GM23338 (cell line): ENCODE results near the gene RYR3. TPM values are rescaled to one million over a fixed set of nuclear protein-coding genes. Genes with fewer than 3 reads are reported as not detected.

ENCODE experiments used
- ATAC-seq: fragments of 200-7000 bp; cut with Tn5 transposase; 3 replicates; pipeline ENCODE4 v1.9.1; 2020
- DNase-seq: peaks from one replicate; pipeline ENCODE4 v3.0.0-alpha.2; 2015; ENCODE audit warnings: low spot score
- H2AFZ ChIP-seq: fragments of 200-600 bp; sonication (generic); 2 replicates; pipeline ENCODE4 v1.8.0; 2016; ENCODE audit warnings: antibody characterized with exemption, mild to moderate bottlenecking, moderate library complexity
- H3F3A ChIP-seq: fragments of 200-600 bp; sonication (generic); replicated peaks from 2 replicates; pipeline ENCODE4 v1.8.0; 2017; ENCODE audit warnings: antibody characterized with exemption, mixed run types, low read depth
- H3K27ac ChIP-seq: fragments of 200-600 bp; sonication (generic); 2 replicates; pipeline ENCODE4 v1.6.1; 2016; ENCODE audit warnings: low read depth
- H3K27me3 ChIP-seq: fragments of 200-600 bp; sonication (generic); 2 replicates; pipeline ENCODE4 v1.8.0; 2016; ENCODE audit warnings: mild to moderate bottlenecking, mixed run types, moderate library complexity; ENCODE audit not compliant: insufficient read depth
- H3K36me3 ChIP-seq: fragments of 200-600 bp; sonication (generic); 2 replicates; pipeline ENCODE4 v1.8.0; 2016; ENCODE audit warnings: mild to moderate bottlenecking; ENCODE audit not compliant: insufficient read depth
- H3K4me1 ChIP-seq: fragments of 200-600 bp; sonication (generic); 2 replicates; pipeline ENCODE4 v1.8.0; 2016; ENCODE audit warnings: mild to moderate bottlenecking, moderate library complexity; ENCODE audit not compliant: insufficient read depth
- H3K4me2 ChIP-seq: fragments of 200-600 bp; sonication (generic); 2 replicates; pipeline ENCODE4 v1.7.1; 2017; ENCODE audit warnings: mixed run types
- H3K4me3 ChIP-seq: fragments of 200-600 bp; sonication (generic); 2 replicates; pipeline ENCODE4 v1.6.1; 2016; ENCODE audit warnings: mixed run types
- H3K79me2 ChIP-seq: fragments of 200-600 bp; sonication (generic); replicated peaks from 2 replicates; pipeline ENCODE4 v1.8.0; 2017; ENCODE audit warnings: mild to moderate bottlenecking; ENCODE audit not compliant: insufficient read depth
- H3K9me2 ChIP-seq: fragments of 200-600 bp; sonication (generic); 2 replicates; pipeline ENCODE4 v1.8.0; 2017; ENCODE audit not compliant: insufficient read depth
- H4K20me1 ChIP-seq: fragments of 200-600 bp; sonication (generic); replicated peaks from 2 replicates; pipeline ENCODE4 v1.8.0; 2017; ENCODE audit warnings: mild to moderate bottlenecking; ENCODE audit not compliant: insufficient read depth
- H3K27ac Mint-ChIP-seq: 2 replicates; pipeline ENCODE4 v1.8.0; 2020; ENCODE audit warnings: inconsistent platforms, mild to moderate bottlenecking, moderate library complexity, mixed read lengths
- H3K27me3 Mint-ChIP-seq: 3 replicates; pipeline ENCODE4 v1.8.0; 2022; ENCODE audit warnings: low read depth, mild to moderate bottlenecking, moderate library complexity, mixed read lengths, inconsistent platforms; ENCODE audit not compliant: insufficient read depth, poor library complexity
- H3K36me3 Mint-ChIP-seq: 3 replicates; pipeline ENCODE4 v1.8.0; 2021; ENCODE audit warnings: low read depth, mild to moderate bottlenecking, inconsistent platforms, moderate library complexity, mixed read lengths
- H3K4me1 Mint-ChIP-seq: 3 replicates; pipeline ENCODE4 v1.8.0; 2020; ENCODE audit warnings: mild to moderate bottlenecking, inconsistent platforms, mixed read lengths
- H3K4me3 Mint-ChIP-seq: 3 replicates; pipeline ENCODE4 v1.8.0; 2021; ENCODE audit warnings: moderate library complexity, mild to moderate bottlenecking, inconsistent platforms, mixed read lengths
- H3K9me3 Mint-ChIP-seq: 3 replicates; pipeline ENCODE4 v1.8.0; 2020; ENCODE audit warnings: moderate library complexity, mild to moderate bottlenecking, inconsistent platforms, mixed read lengths
- CTCF ChIP-seq, 2 experiments: fragments of 200-600 bp in 1 of 2; sonication (generic) in 1 of 2; conservative IDR thresholded peaks; 2 replicates each; pipeline versions ENCODE4 v1.5.1 to v1.6.1; 2016 to 2017; ENCODE audit warnings: antibody characterized with exemption in 2 of 2, low read depth in 2 of 2, mild to moderate bottlenecking in 2 of 2, moderate library complexity in 1 of 2
- ETS1 ChIP-seq: IDR thresholded peaks from 2 replicates; pipeline ENCODE4 v1.6.1; 2016; ENCODE audit warnings: antibody characterized with exemption
- EZH2phosphoT487 ChIP-seq: fragments of 200-600 bp; sonication (generic); IDR thresholded peaks from one replicate; pipeline ENCODE4 v1.8.1; 2018; ENCODE audit warnings: antibody characterized with exemption; ENCODE audit not compliant: unreplicated experiment
- JUNB ChIP-seq: IDR thresholded peaks from one replicate; pipeline ENCODE4 v1.6.1; 2016; ENCODE audit warnings: antibody characterized with exemption; ENCODE audit not compliant: unreplicated experiment
- REST ChIP-seq: IDR thresholded peaks from one replicate; pipeline ENCODE4 v1.6.1; 2018; ENCODE audit warnings: antibody characterized with exemption; ENCODE audit not compliant: unreplicated experiment
- ZNF462 ChIP-seq: fragments of 250-450 bp; sonication (Bioruptor Pico); IDR thresholded peaks from 2 replicates; pipeline ENCODE4 v1.5.0; 2020; ENCODE audit warnings: mild to moderate bottlenecking, moderate library complexity
- polyA plus RNA-seq: library from polyadenylated mRNA; unstranded; fragments of >200 nt; fragmentation: Nextera tagmentation; extraction: Ambion mirVana; gene quantifications from 2 replicates; pipeline ENCODE4 v1.2.1, GENCODE V29; 2016
- total RNA-seq: library from RNA; depleted of rRNA; stranded (reverse); fragments of >200 nt; shearing (Covaris generic); gene quantifications from 2 replicates; pipeline ENCODE4 v1.2.3, GENCODE V29; 2014

RYR3 gene
- total and polyA plus RNA-seq, 2 experiments from 2014 or later, result 1.1 to 1.2 TPM

- TF ChIP-seq ETS1 (no peak), JUNB (no peak), REST (no peak)
Measured at GRCh38 chr15:33871980-33872379, 561.2 kb downstream of the RYR3 start (continued).

- Histone ChIP-seq H3K79me2 (no peaks in the 10 kb centered on the region), H3K4me1 (peaks cover 8% of the 10 kb centered on the region; the same call in 1 of the 2 replicates), H4K20me1 (no peaks in the 10 kb centered on the region), H3K4me3 (no peak overlapping the region), H2AFZ (peak overlapping the region; percentile 6; the same call in 1 of the 2 replicates), H3K9me2 (no peaks in the 10 kb centered on the region; the same call in 1 of the 2 replicates), H3K36me3 (no peaks in the 10 kb centered on the region), H3K27me3 (no peaks in the 10 kb centered on the region), H3F3A (no peaks in the 10 kb centered on the region), H3K27ac (no peak overlapping the region), H3K4me2 (no peak overlapping the region)
- ATAC-seq (peak; percentile 75), DNase-seq (no peak)
- no peaks in the 10 kb centered on the region for H3K9me3 Mint-ChIP-seq
- no peak overlapping the region for H3K4me3 Mint-ChIP-seq
- no peaks in the 10 kb centered on the region for H3K36me3 Mint-ChIP-seq
- H3K27ac Mint-ChIP-seq, result 0 out of 2 replicates have a peak overlapping the region, but pooled peaks have one; percentile 25
- peaks cover 15% of the 10 kb centered on the region; the same call in 2 of the 3 replicates for H3K4me1 Mint-ChIP-seq
- H3K27me3 Mint-ChIP-seq, result peaks cover 1% of the 10 kb centered on the region
- no peak for TF ChIP-seq EZH2phosphoT487
- TF ChIP-seq REST, result no peak
- no peak for TF ChIP-seq ZNF462 (CRISPR knock-in tag)
- no peak for TF ChIP-seq CTCF (conservative IDR thresholded peaks at IDR 0.05; ENCODE audit: low read depth in 2 of 2)
Measured at GRCh38 chr15:33872416-33873106, 561.8 kb downstream of the RYR3 start.
